H9 (cell line): ENCODE measurements around the gene RORB. TPM values are rescaled to one million over a fixed set of nuclear protein-coding genes. Genes with fewer than 3 reads are reported as not detected.

ENCODE experiments used
- DNase-seq: peaks from one replicate; pipeline ENCODE4 v3.0.0-alpha.2; 2017
- H2AFZ ChIP-seq: one replicate; pipeline ENCODE4 v1.6.1; 2013; ENCODE audit warnings: mild to moderate bottlenecking, low read length, control low read depth, moderate library complexity
- H2AK5ac ChIP-seq: 2 replicates; pipeline ENCODE4 v1.6.1; 2013; ENCODE audit warnings: low read length, control low read depth, mixed read lengths; ENCODE audit not compliant: insufficient read length
- H2BK120ac ChIP-seq: one replicate; pipeline ENCODE4 v1.6.1; 2013; ENCODE audit warnings: low read depth, mild to moderate bottlenecking, low read length, control low read depth, inconsistent platforms; ENCODE audit not compliant: poor library complexity, severe bottlenecking
- H2BK12ac ChIP-seq: 2 replicates; pipeline ENCODE4 v1.6.1; 2013; ENCODE audit warnings: low read length, control low read depth, mixed read lengths, low read depth; ENCODE audit not compliant: insufficient read length
- H2BK15ac ChIP-seq: 2 replicates; pipeline ENCODE4 v1.6.1; 2013; ENCODE audit warnings: low read depth, low read length, control low read depth
- H2BK20ac ChIP-seq: one replicate; pipeline ENCODE4 v1.6.1; 2013; ENCODE audit warnings: low read depth, mild to moderate bottlenecking, low read length, control low read depth, inconsistent platforms; ENCODE audit not compliant: poor library complexity, severe bottlenecking
- H2BK5ac ChIP-seq: 2 replicates; pipeline ENCODE4 v1.6.1; 2013; ENCODE audit warnings: low read length, control low read depth, mixed read lengths; ENCODE audit not compliant: insufficient read length
- H3K14ac ChIP-seq: 2 replicates; pipeline ENCODE4 v1.6.1; 2013; ENCODE audit warnings: low read length, control low read depth; ENCODE audit not compliant: insufficient read depth
- H3K18ac ChIP-seq: 2 replicates; pipeline ENCODE4 v1.6.1; 2013; ENCODE audit warnings: low read depth, mild to moderate bottlenecking, mixed read lengths, low read length, control low read depth; ENCODE audit not compliant: insufficient read length
- H3K23ac ChIP-seq: 2 replicates; pipeline ENCODE4 v1.6.1; 2013; ENCODE audit warnings: low read length, control low read depth, mixed read lengths, low read depth; ENCODE audit not compliant: insufficient read length
- H3K23me2 ChIP-seq: 2 replicates; pipeline ENCODE4 v1.6.1; 2013; ENCODE audit warnings: low read depth, mild to moderate bottlenecking, mixed read lengths, low read length, control low read depth; ENCODE audit not compliant: insufficient read length, poor library complexity, severe bottlenecking
- H3K27ac ChIP-seq: 2 replicates; pipeline ENCODE4 v1.5.1; 2013; ENCODE audit warnings: low read length, control low read depth, mixed read lengths, low read depth; ENCODE audit not compliant: insufficient read length
- H3K27me3 ChIP-seq: 2 replicates; pipeline ENCODE4 v1.6.1; 2013; ENCODE audit warnings: low read length, control low read depth, inconsistent platforms; ENCODE audit not compliant: insufficient read depth
- H3K4ac ChIP-seq: 2 replicates; pipeline ENCODE4 v1.6.1; 2013; ENCODE audit warnings: low read depth, mild to moderate bottlenecking, control low read depth, inconsistent platforms, low read length, moderate library complexity
- H3K4me1 ChIP-seq: 2 replicates; pipeline ENCODE4 v1.6.1; 2013; ENCODE audit warnings: low read length, control low read depth, inconsistent platforms; ENCODE audit not compliant: insufficient read depth
- H3K4me2 ChIP-seq: 2 replicates; pipeline ENCODE4 v1.6.1; 2013; ENCODE audit warnings: low read length, control low read depth, mixed read lengths; ENCODE audit not compliant: insufficient read length, insufficient read depth
- H3K56ac ChIP-seq: 2 replicates; pipeline ENCODE4 v1.6.1; 2013; ENCODE audit warnings: low read depth, mild to moderate bottlenecking, mixed read lengths, low read length, control low read depth; ENCODE audit not compliant: insufficient read length
- H3K79me1 ChIP-seq: 2 replicates; pipeline ENCODE4 v1.6.1; 2013; ENCODE audit warnings: low read depth, mild to moderate bottlenecking, moderate library complexity, low read length, control low read depth, inconsistent platforms; ENCODE audit not compliant: insufficient read depth, poor library complexity, severe bottlenecking
- H3K79me2 ChIP-seq: 2 replicates; pipeline ENCODE4 v1.6.1; 2013; ENCODE audit warnings: low read length, control low read depth, inconsistent platforms; ENCODE audit not compliant: insufficient read depth
- H3K9ac ChIP-seq: 2 replicates; pipeline ENCODE4 v1.6.1; 2013; ENCODE audit warnings: low read length, control low read depth, mixed read lengths; ENCODE audit not compliant: insufficient read length; ENCODE audit errors: extremely low read depth
- H3K9me3 ChIP-seq: one replicate; pipeline ENCODE4 v1.6.1; 2013; ENCODE audit warnings: low read depth, low read length, inconsistent platforms; ENCODE audit not compliant: control insufficient read depth
- H3T11ph ChIP-seq: one replicate; pipeline ENCODE4 v1.6.1; 2013; ENCODE audit warnings: mild to moderate bottlenecking, low read length, control low read depth, inconsistent platforms
- H4K20me1 ChIP-seq: one replicate; pipeline ENCODE4 v1.6.1; 2013; ENCODE audit not compliant: control insufficient read depth, insufficient read length, insufficient read depth
- H4K5ac ChIP-seq: 2 replicates; pipeline ENCODE4 v1.6.1; 2013; ENCODE audit warnings: low read depth, mild to moderate bottlenecking, mixed read lengths, low read length, control low read depth; ENCODE audit not compliant: insufficient read length
- H4K8ac ChIP-seq: replicated peaks from 2 replicates; pipeline ENCODE4 v1.6.1; 2013; ENCODE audit warnings: low read length, control low read depth, mixed read lengths, low read depth; ENCODE audit not compliant: insufficient read length
- H4K91ac ChIP-seq: 2 replicates; pipeline ENCODE4 v1.6.1; 2013; ENCODE audit warnings: low read depth, mild to moderate bottlenecking, moderate library complexity, mixed read lengths, low read length, control low read depth; ENCODE audit not compliant: insufficient read length
- H3K27ac Mint-ChIP-seq, 3 experiments: 2 replicates in 2 of 3; 3 replicates in 1 of 3; pipeline ENCODE4 v1.8.0; 2020 to 2021; ENCODE audit warnings: mixed read lengths in 3 of 3, mild to moderate bottlenecking in 1 of 3, moderate library complexity in 1 of 3
- H3K27me3 Mint-ChIP-seq: 2 replicates; pipeline ENCODE4 v1.8.0; 2021; ENCODE audit warnings: low read depth, mild to moderate bottlenecking, moderate library complexity, mixed read lengths
- H3K36me3 Mint-ChIP-seq, 3 experiments: 2 replicates in 2 of 3; 3 replicates in 1 of 3; pipeline ENCODE4 v1.8.0; 2020 to 2021; ENCODE audit warnings: low read depth in 3 of 3, mixed read lengths in 3 of 3; ENCODE audit not compliant: insufficient read depth in 1 of 3
- H3K4me1 Mint-ChIP-seq, 2 experiments: 2 replicates each; pipeline ENCODE4 v1.8.0; 2020; ENCODE audit warnings: mixed read lengths in 2 of 2
- H3K4me3 Mint-ChIP-seq, 2 experiments: 2 replicates in 1 of 2; 3 replicates in 1 of 2; pipeline ENCODE4 v1.8.0; 2020 to 2021; ENCODE audit warnings: mild to moderate bottlenecking in 2 of 2, mixed read lengths in 2 of 2, moderate library complexity in 1 of 2
- H3K9me3 Mint-ChIP-seq, 2 experiments: 2 replicates in 1 of 2; 3 replicates in 1 of 2; pipeline ENCODE4 v1.8.0; 2020; ENCODE audit warnings: mild to moderate bottlenecking in 2 of 2, mixed read lengths in 2 of 2, moderate library complexity in 1 of 2
- CTCF ChIP-seq: fragments of 200-600 bp; sonication (generic); conservative IDR thresholded peaks from 3 replicates; pipeline ENCODE4 v1.8.0; 2021; ENCODE audit warnings: antibody characterized with exemption, mild to moderate bottlenecking
- WGBS: extraction: QIAGEN DNeasy Blood & Tissue Kit; methylation state at CpG from one replicate; pipeline ENCODE4 v1.1.7; 2013; ENCODE audit warnings: missing lambda C conversion rate, low lambda C conversion rate, mixed read lengths; ENCODE audit not compliant: insufficient read length; ENCODE audit errors: extremely low coverage; 5-methylcytosine and 5-hydroxymethylcytosine counted together
- total RNA-seq: library from RNA; stranded (reverse); gene quantifications from 2 replicates; pipeline ENCODE4 v1.2.1, GENCODE V29; 2021

RORB gene
- total RNA-seq, 1 experiment from 2014 or later, result 0.31 TPM

- Histone ChIP-seq H3K4me2 (no peak overlapping the region), H3K18ac (no peak overlapping the region), H2BK5ac (no peak overlapping the region), H3K23ac (no peak overlapping the region), H3K27ac (no peak overlapping the region), H2BK15ac (no peak overlapping the region), H3K4ac (no peak overlapping the region), H4K8ac (no peak overlapping the region), H4K5ac (no peak overlapping the region), H2BK20ac (no peak overlapping the region), H3K9me3 (no peaks in the 10 kb centered on the region), H3K14ac (no peak overlapping the region), H2BK12ac (no peak overlapping the region), H4K91ac (no peak overlapping the region), H3K4me1 (no peaks in the 10 kb centered on the region), H2AFZ (no peak overlapping the region), H4K20me1 (no peaks in the 10 kb centered on the region), H3T11ph (no peak overlapping the region), H3K9ac (no peak overlapping the region), H2AK5ac (no peak overlapping the region), H3K79me1 (no peaks in the 10 kb centered on the region), H3K27me3 (no peaks in the 10 kb centered on the region), H3K56ac (no peak overlapping the region), H3K79me2 (no peaks in the 10 kb centered on the region), H3K23me2 (no peaks in the 10 kb centered on the region), H2BK120ac (no peak overlapping the region)
- H3K4me3 Mint-ChIP-seq, result no peak overlapping the region
- peaks cover 14 to 17% of the 10 kb centered on the region in 2 experiments for H3K4me1 Mint-ChIP-seq
- no peaks in the 10 kb centered on the region for H3K36me3 Mint-ChIP-seq
- DNase-seq, result no peak
- no peak for TF ChIP-seq CTCF
- peak overlapping the region in 1 of 3 experiments; percentile 50; a peak in 1 of 7 replicates for H3K27ac Mint-ChIP-seq
- H3K27me3 Mint-ChIP-seq, result no peaks in the 10 kb centered on the region
- H3K9me3 Mint-ChIP-seq, result no peaks in the 10 kb centered on the region
- no CpG with 5 or more reads among the region's 2 CpGs for WGBS
Observed at GRCh38 chr9:74447451-74448193, 49.5 kb upstream of the RORB start.
